COR-L47 (cell line): ENCODE measurements around the gene ALPK1.
"Not testable (repeated sequence)": the region's sequence is repeated elsewhere in the genome, so short reads cannot be mapped to it uniquely, and the experiment has no call there.

ENCODE experiments used
- DNase-seq: peaks from one replicate; lab custom pipeline; 2025; lab: John Stamatoyannopoulos, UW

The ALPK1 gene

GRCh38 chr4:112284662-112285411 lies 12.3 kb upstream of the ALPK1 start:
- no peak for DNase-seq

GRCh38 chr4:112287258-112287989 lies 9.7 kb upstream of the ALPK1 start:
- DNase-seq: no peak

- no peak for DNase-seq
These were observed 8.7 kb upstream of the ALPK1 start for GRCh38 chr4:112288455-112288854.

- no peak for DNase-seq
These were observed 7.5 kb upstream of the ALPK1 start for GRCh38 chr4:112289407-112290253.

- no peak for DNase-seq
These were observed 6.8 kb upstream of the ALPK1 start for GRCh38 chr4:112290341-112290740.

- no peak for DNase-seq
These were observed 2.6 kb downstream of the ALPK1 start for GRCh38 chr4:112299721-112300120.

GRCh38 chr4:112302320-112303274 lies 5.4 kb downstream of the ALPK1 start:
- no peak for DNase-seq

- DNase-seq: not testable (repeated sequence)
These were observed 8.3 kb downstream of the ALPK1 start for GRCh38 chr4:112305477-112305876.

- peak; percentile 26 for DNase-seq
These were observed 12.2 kb downstream of the ALPK1 start for GRCh38 chr4:112309263-112309791.

GRCh38 chr4:112311516-112311915 lies 14.3 kb downstream of the ALPK1 start:
- DNase-seq: no peak

GRCh38 chr4:112312610-112313239 lies 15.6 kb downstream of the ALPK1 start:
- no peak for DNase-seq

GRCh38 chr4:112315446-112315845 lies 18.3 kb downstream of the ALPK1 start:
- DNase-seq: no peak

- DNase-seq: no peak
These were observed 19.2 kb downstream of the ALPK1 start for GRCh38 chr4:112316360-112316759.

- DNase-seq: no peak
These were observed 21.3 kb downstream of the ALPK1 start for GRCh38 chr4:112318239-112319142.

GRCh38 chr4:112321776-112322684 lies 24.9 kb downstream of the ALPK1 start:
- peak; percentile 40 for DNase-seq

GRCh38 chr4:112322866-112323265 lies 25.7 kb downstream of the ALPK1 start:
- DNase-seq: no peak

GRCh38 chr4:112325530-112325929 lies 28.4 kb downstream of the ALPK1 start:
- no peak for DNase-seq

GRCh38 chr4:112327965-112328733 lies 31.0 kb downstream of the ALPK1 start:
- peak; percentile 52 for DNase-seq
